Measurements from ENCODE around the gene BST1.
"Not testable (repeated sequence)": the region's sequence is repeated elsewhere in the genome, so short reads cannot be mapped to it uniquely, and the experiment has no call there.

Gene BST1

GRCh38 chr4:15714141-15714540 is 11.3 kb downstream of the BST1 start:
- no peak for DNase-seq

GRCh38 chr4:15714646-15715435 is 12.0 kb downstream of the BST1 start:
- DNase-seq, result no peak

- DNase-seq, result no peak
Observed at GRCh38 chr4:15716115-15716514, 13.2 kb downstream of the BST1 start.

- DNase-seq, result no peak
Observed at GRCh38 chr4:15717086-15717485, 14.2 kb downstream of the BST1 start.

GRCh38 chr4:15717657-15718416 is 15.0 kb downstream of the BST1 start:
- DNase-seq, result peak; percentile 5

GRCh38 chr4:15718465-15718864 is 15.6 kb downstream of the BST1 start:
- no peak for DNase-seq

- DNase-seq, result no peak
Observed at GRCh38 chr4:15718959-15719358, 16.1 kb downstream of the BST1 start.

GRCh38 chr4:15719506-15719905 is 16.6 kb downstream of the BST1 start:
- DNase-seq, result no peak

- DNase-seq, result no peak
Observed at GRCh38 chr4:15720851-15721250, 18.0 kb downstream of the BST1 start.

GRCh38 chr4:15725608-15726007 is 22.7 kb downstream of the BST1 start:
- no peak for DNase-seq

GRCh38 chr4:15729910-15730533 is 27.2 kb downstream of the BST1 start:
- peak; percentile 34 for DNase-seq

GRCh38 chr4:15733061-15733460 is 30.2 kb downstream of the BST1 start:
- not testable (repeated sequence) for DNase-seq

- no peak for DNase-seq
Observed at GRCh38 chr4:15735536-15735935, 32.7 kb downstream of the BST1 start.

- DNase-seq, result no peak
Observed at GRCh38 chr4:15736514-15737050, 33.7 kb downstream of the BST1 start.

- DNase-seq, result no peak
Observed at GRCh38 chr4:15737255-15737654, 34.4 kb downstream of the BST1 start.

- no peak for DNase-seq
Observed at GRCh38 chr4:15738877-15739276, 36.0 kb downstream of the BST1 start.

- no peak for DNase-seq
Observed at GRCh38 chr4:15740764-15741404, 38.0 kb downstream of the BST1 start.

- DNase-seq, result no peak
Observed at GRCh38 chr4:15742083-15742582, 39.3 kb downstream of the BST1 start.

- DNase-seq, result no peak
Observed at GRCh38 chr4:15742637-15743036, 39.8 kb downstream of the BST1 start.

- no peak for DNase-seq
Observed at GRCh38 chr4:15744016-15744545, 41.2 kb downstream of the BST1 start.

GRCh38 chr4:15746110-15746509 is 43.2 kb downstream of the BST1 start:
- DNase-seq, result no peak

GRCh38 chr4:15749001-15749400 is 46.1 kb downstream of the BST1 start:
- DNase-seq, result no peak

- no peak for DNase-seq
Observed at GRCh38 chr4:15751153-15751552, 48.3 kb downstream of the BST1 start.
